IPS-NIHi7 (cell line): ENCODE data around the gene REV3L.

Experiments used
- DNase-seq: peaks from one replicate; pipeline ENCODE4 v3.0.0; 2012; ENCODE audit warnings: mixed read lengths; ENCODE audit errors: extremely low spot score

REV3L gene

GRCh38 chr6:111468329-111469012 is 14.5 kb downstream of the REV3L start:
- no peak for DNase-seq

- no peak for DNase-seq
Measured at GRCh38 chr6:111464184-111464583, 18.8 kb downstream of the REV3L start.

GRCh38 chr6:111462770-111463391 is 20.1 kb downstream of the REV3L start:
- DNase-seq: no peak

- no peak for DNase-seq
Measured at GRCh38 chr6:111461860-111462259, 21.2 kb downstream of the REV3L start.

GRCh38 chr6:111458670-111459232 is 24.3 kb downstream of the REV3L start:
- DNase-seq: no peak

- DNase-seq: no peak
Measured at GRCh38 chr6:111456208-111456607, 26.8 kb downstream of the REV3L start.

GRCh38 chr6:111450636-111451035 is 32.4 kb downstream of the REV3L start:
- DNase-seq: no peak

GRCh38 chr6:111450087-111450486 is 32.9 kb downstream of the REV3L start:
- DNase-seq: no peak

GRCh38 chr6:111449129-111449528 is 33.9 kb downstream of the REV3L start:
- DNase-seq: no peak

- DNase-seq: no peak
Measured at GRCh38 chr6:111447051-111447450, 36.0 kb downstream of the REV3L start.

GRCh38 chr6:111445861-111446267 is 37.2 kb downstream of the REV3L start:
- no peak for DNase-seq

- no peak for DNase-seq
Measured at GRCh38 chr6:111444794-111445193, 38.2 kb downstream of the REV3L start.

- no peak for DNase-seq
Measured at GRCh38 chr6:111441678-111442243, 41.3 kb downstream of the REV3L start.

GRCh38 chr6:111439171-111439570 is 43.8 kb downstream of the REV3L start:
- no peak for DNase-seq

GRCh38 chr6:111437573-111437972 is 45.4 kb downstream of the REV3L start:
- no peak for DNase-seq

GRCh38 chr6:111432511-111432910 is 50.5 kb downstream of the REV3L start:
- no peak for DNase-seq

GRCh38 chr6:111430605-111431376 is 52.2 kb downstream of the REV3L start:
- no peak for DNase-seq

GRCh38 chr6:111429571-111429970 is 53.4 kb downstream of the REV3L start:
- no peak for DNase-seq

- no peak for DNase-seq
Measured at GRCh38 chr6:111428811-111429210, 54.2 kb downstream of the REV3L start.

- no peak for DNase-seq
Measured at GRCh38 chr6:111427341-111428116, 55.5 kb downstream of the REV3L start.
